NCI-H146 (cell line): ENCODE data around the gene TPRG1L.

Experiments used
- DNase-seq: peaks from one replicate; lab custom pipeline; 2025; lab: John Stamatoyannopoulos, UW

The TPRG1L gene

GRCh38 chr1:3628445-3628844 lies 3.6 kb downstream of the TPRG1L start:
- DNase-seq = no peak

- no peak for DNase-seq
Measured at GRCh38 chr1:3629561-3630160, 4.8 kb downstream of the TPRG1L start.

GRCh38 chr1:3630161-3630611 lies 5.4 kb downstream of the TPRG1L start:
- no peak for DNase-seq

DNA sequence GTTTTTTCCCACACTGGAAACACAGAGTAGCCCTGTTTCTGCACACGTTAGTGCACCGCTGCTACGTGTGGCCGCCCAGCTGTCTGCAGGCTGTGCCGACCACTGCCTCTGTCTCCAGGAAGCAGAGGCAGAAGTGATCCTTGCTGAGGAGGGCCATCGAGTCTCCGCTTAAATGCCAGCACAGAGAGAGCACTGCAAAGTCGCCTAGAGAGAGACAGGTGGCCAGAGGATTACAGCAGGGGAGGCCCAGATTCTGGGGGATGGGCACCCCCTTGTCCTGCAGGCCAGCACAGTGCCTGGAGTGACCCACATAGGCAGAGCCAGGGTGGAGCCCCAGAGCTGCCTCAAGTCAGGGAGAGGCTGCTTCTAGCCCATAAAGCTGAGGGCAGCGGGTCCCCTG lies 6.1 kb downstream of the TPRG1L start:
- DNase-seq = no peak

- no peak for DNase-seq
Measured at GRCh38 chr1:3631320-3632260, 6.8 kb downstream of the TPRG1L start.

- no peak for DNase-seq
Measured at GRCh38 chr1:3632298-3632697, 7.5 kb downstream of the TPRG1L start.

GRCh38 chr1:3632716-3633343 lies 8.0 kb downstream of the TPRG1L start:
- DNase-seq = no peak

GRCh38 chr1:3633344-3634058 lies 8.7 kb downstream of the TPRG1L start:
- DNase-seq = no peak

GRCh38 chr1:3634059-3634800 lies 9.4 kb downstream of the TPRG1L start:
- DNase-seq = no peak

- no peak for DNase-seq
Measured at GRCh38 chr1:3636080-3636479, 11.3 kb downstream of the TPRG1L start.

GRCh38 chr1:3636531-3636930 lies 11.7 kb downstream of the TPRG1L start:
- no peak for DNase-seq

- no peak for DNase-seq
Measured at GRCh38 chr1:3638027-3638426, 13.2 kb downstream of the TPRG1L start.

- DNase-seq = no peak
Measured at GRCh38 chr1:3638676-3639075, 13.9 kb downstream of the TPRG1L start.

DNA sequence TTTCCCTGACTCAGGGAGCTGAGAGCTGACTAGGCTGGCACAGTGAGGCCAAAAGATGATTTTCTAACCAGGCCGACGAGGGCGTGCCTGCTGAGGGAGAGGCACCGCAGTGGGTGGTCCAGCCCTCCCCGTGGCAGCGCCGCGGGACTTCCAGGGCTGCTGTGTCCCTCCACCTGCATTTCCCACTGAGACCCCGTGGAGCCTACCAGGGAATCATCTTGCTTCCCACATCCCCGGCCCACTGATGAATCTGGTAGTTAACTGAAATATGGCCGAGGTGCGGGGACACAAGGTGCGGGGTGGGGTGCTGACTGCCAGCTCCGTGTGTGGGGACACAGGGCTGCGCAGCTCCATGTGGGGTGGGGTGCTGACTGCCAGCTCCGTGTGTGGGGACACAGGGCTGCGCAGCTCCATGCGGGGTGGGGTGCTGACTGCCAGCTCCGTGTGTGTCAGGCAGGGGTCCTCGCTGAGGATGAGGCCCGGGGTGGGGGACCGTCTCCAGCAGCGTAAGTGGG lies 14.6 kb downstream of the TPRG1L start:
- DNase-seq = no peak

- DNase-seq = no peak
Measured at GRCh38 chr1:3640121-3640837, 15.5 kb downstream of the TPRG1L start.

DNA sequence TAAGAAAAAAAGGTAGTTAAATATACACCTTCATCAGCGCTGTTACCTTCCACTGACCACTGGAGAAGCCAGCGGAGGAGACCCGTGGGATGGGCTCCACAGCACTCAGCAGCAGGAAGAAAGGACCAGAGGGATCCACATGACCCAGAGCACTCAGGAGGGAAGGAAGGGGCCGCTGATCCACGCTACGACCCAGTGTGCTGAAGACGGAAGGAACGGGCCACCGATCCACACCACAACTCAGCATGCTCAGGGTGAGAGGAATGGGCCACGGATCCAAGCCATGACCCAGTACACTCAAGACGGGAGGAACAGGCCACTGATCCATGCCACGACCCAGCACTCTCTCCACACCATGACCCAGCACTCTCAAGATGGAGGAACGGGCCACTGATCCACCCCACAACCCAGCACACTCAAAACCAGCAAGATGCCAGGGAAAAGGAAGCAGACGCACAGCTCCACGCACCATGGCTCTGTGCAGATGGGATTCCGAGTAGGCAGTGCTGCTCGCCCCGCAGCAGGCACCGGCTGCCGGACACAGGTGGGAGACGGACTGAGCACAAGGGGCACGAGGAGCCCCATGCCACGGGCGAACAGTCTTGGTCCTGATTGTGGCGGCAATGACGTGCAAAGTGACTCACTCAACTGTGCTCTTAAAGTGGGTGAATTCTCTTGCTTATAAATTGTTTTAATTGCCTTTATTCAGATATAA lies 16.4 kb downstream of the TPRG1L start:
- DNase-seq = no peak

DNA sequence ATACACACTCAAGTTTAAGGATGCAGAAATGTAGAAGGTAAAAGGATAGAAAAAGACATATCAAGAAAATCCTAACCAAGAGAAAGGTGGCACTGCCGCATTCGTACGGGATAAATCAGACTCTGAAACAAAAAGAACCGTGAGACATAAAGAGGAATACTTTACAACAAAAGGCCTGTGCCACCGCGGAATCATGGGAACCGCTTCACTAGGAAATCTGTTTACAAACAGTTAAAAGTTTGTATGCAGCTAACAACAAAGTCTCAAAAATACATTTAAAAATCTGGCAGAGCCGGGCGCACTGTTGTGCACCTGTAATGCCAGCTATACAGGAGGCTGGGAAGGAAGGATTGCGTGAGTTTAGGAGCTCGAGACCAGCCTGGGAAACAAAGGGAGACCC lies 17.0 kb downstream of the TPRG1L start:
- DNase-seq = no peak

DNA sequence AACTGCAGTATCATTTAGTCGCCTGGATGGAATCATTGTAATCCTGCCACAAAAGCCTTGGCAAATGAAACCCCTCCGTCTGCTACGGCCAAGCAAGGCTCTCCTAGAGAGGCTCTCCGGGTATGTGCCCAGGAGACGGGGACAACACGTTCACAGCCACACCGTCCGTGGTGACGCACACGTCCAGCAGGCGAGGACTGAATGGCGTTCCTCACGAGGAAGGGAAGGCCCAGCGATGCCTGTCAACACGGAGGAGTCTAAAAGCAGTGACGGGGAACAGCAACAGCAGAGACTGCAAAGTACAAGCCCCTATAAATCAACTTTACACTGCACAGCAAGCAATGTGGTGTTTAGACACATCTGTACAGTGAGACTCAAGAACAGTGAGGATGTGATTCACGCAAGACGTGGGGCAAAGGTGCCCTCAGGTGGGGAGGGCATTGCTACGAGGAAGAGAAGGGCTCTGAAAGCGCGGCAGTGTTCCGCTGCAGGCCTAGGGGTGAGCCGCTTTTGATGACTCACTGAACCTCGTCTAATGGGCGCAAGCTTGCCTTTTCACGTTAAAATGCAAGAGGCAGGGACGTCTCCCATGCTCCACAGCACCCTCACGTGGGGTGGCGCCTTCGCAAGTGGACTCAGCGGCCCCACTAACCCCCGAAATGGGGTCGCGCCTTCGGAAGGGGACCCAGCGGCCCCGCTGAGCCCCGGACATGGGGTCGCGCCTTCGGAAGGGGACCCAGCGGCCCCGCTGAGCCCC lies 18.3 kb downstream of the TPRG1L start:
- no peak for DNase-seq

DNA sequence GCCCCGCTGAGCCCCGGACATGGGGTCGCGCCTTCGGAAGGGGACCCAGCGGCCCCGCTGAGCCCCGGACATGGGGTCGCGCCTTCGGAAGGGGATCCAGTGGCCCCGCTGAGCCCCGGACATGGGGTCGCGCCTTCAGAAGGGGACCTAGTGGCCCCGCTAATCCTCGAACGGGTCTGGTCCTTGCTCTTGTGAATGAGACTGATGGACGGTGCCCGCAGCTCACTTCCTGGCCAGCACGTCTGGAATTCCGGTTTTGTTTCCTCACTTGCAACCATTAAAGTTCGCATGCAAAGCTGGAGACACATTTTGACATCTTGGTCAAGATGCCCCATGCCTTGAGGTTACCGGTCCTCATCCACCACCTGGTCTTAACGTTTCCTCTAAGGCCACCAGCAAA lies 19.5 kb downstream of the TPRG1L start:
- no peak for DNase-seq
